Cardiac atrium fibroblast (primary cell): ENCODE measurements around the gene F8. TPM values are rescaled to one million over a fixed set of nuclear protein-coding genes. Genes with fewer than 3 reads are reported as not detected.

ENCODE experiments used
- total RNA-seq: library from RNA; depleted of rRNA; stranded (reverse); fragments of >200 nt; gene quantifications from 2 replicates; pipeline ENCODE4 v1.2.3, GENCODE V29; 2015

The F8 gene
- total RNA-seq = 23.6 and 23.7 TPM in 2 replicates

DNA sequence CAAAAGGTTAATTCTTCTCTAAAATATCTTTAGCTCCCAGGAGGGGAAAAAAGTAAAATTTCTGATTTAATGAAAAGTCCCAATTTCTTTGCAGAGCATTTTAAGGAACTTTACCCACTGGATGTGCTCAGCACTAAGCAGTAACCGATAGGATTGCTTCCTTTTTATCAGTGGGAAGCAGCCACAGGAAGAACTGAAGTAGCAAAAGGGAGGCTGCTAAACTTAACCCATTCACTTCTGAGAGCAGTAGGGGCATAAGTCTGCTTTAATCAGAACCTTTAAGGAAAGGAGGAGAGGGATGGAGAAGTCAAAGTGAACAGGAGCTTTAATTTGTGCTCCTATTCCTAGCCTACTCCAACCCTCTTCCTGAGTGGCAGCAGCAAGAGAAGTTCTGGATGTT is at the start of gene F8:
Gene F8 (minus strand): TSS at position 139 of the 400 bp plus-strand sequence. CDS start 171 bp downstream, outside the sequence.

DNA sequence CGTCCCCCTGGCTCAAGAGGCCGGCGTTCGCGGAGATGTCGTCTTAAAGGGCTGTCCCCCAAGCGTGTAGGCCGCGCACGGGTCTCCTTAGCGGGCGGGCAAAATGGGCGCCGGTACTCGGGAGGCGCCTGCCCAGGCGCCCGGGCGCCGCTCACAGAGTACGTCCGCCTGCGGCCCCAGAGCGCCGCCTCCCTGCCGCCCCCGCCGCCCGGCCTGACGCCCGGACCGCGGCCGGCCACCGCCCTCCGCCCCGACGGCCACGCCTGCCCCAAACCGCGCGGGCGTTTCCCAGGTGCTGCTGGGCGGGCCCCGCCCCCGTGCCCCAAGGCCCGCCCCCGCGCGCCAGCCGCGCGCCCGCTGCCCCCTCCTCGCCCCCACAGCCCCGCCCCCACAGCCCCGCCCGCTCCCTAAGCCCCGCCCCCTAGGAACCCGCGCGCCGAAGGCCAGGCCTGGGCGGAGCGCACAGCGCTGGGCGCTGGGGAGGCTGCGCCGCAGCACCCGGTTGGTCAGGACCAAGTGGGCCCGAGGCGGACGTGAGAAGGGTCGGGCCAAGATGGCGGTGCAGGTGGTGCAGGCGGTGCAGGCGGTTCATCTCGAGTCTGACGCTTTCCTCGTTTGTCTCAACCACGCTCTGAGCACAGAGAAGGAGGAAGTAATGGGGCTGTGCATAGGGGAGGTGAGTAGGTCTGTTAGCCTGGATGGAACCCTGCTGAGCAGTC is 48.6 kb upstream of the F8 start, which contains the start of the genes BRCC3, CMC4 and MTCP1:
Gene BRCC3 (plus strand): TSS at position 534 of the 719 bp plus-strand sequence. CDS start 20 bp downstream, at position 554.
Gene CMC4 (minus strand): TSS at position 162 of the 719 bp plus-strand sequence. CDS start 7,113 bp downstream, outside the sequence.
Gene MTCP1 (minus strand): TSS at position 162 of the 719 bp plus-strand sequence. CDS start 5,126 bp downstream, outside the sequence.

DNA sequence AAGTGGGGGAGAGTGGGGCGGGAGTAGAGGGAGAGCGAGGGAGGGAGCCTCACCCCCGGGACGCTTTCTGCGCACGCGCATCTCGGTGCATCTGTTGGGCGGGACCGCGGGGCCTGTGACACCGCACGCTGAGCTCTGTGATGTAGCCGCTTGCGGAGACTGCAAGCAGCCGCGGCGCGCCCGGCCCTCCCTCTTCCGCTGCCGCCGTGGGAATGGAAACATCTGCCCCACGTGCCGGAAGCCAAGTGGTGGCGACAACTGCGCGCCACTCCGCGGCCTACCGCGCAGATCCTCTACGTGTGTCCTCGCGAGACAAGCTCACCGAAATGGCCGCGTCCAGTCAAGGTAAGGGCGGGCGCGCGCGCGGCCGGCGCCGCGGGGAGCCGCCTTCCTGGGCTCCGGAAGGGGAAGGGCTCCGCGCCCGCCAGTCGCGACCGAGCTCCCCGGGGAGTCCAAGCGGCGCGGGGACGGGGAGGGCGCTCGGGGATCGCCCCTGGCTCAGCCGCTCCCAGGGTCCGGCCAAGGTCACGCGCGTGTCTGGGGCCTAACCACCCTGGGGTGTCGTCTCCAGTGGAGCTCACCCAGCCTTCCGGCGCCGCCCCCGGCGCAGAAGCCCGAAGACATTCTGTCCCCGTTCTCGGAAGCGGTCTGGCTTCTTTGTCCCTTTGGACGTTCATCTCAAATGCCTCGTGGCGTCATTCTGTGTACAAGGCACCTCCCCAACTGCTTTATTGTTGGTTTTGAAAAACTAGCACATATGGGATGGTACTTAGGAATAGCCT is 4.4 kb upstream of the F8 start, which contains the start of gene FUNDC2:
Gene FUNDC2 (plus strand): TSS at position 118 of the 782 bp plus-strand sequence. CDS start 95 bp downstream, at position 213.

DNA sequence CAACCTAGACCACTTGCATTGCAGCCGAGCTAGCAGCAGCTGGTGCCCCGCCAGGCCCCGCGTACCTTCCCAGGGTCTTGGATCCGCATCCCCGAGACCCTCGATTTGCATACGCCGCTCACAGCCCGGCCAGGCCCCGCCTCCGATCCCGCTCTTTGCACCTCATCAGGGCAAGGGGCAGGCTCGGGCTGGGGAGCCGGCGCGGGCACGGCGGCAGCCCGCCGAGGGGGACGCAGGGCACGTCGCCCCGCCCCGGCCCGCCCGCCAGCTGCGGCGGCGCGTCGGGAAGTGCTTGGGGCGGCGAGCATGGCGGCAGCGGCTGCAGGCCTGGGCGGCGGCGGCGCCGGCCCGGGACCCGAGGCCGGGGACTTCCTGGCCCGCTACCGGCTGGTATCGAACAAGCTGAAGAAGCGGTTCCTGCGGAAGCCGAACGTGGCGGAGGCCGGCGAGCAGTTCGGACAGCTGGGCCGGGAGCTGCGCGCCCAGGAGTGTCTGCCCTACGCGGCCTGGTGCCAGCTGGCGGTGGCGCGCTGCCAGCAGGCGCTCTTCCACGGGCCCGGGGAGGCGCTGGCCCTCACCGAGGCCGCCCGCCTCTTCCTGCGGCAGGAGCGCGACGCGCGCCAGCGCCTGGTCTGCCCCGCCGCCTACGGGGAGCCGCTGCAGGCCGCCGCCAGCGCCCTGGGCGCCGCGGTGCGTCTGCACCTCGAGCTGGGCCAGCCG is 136.3 kb downstream of the F8 start, which contains the start of gene F8A1:
Gene F8A1 (plus strand): TSS at position 287 of the 720 bp plus-strand sequence. CDS start 20 bp downstream, at position 307.

GRCh38 chrX:154834562-154834961 is 188.0 kb downstream of the F8 start, which contains the start of gene SMIM9:
TSS of gene SMIM9 (minus strand) at chrX:154834662. CDS start at chrX:154830856, 3,806 bp downstream.

GRCh38 chrX:154804957-154805695 is 217.4 kb downstream of the F8 start, which contains the start of gene MPP1:
TSS of gene MPP1 (minus strand) at chrX:154805485. CDS start at chrX:154805373, 112 bp downstream.

Other genes starting within 250 kb of the F8 start
- gene MPP1, start 217.2 kb downstream of the F8 start, total RNA-seq = 25.8 and 26.7 TPM in 2 replicates
- gene SMIM9, start 188.1 kb downstream of the F8 start, total RNA-seq = not detected in 2 replicates
- 0.72 and 1.9 TPM in 2 replicates for gene F8A1, start 136.4 kb downstream of the F8 start, total RNA-seq
- gene FUNDC2, start 4.1 kb upstream of the F8 start, total RNA-seq = 84.7 and 137 TPM in 2 replicates
- 28.0 and 40.3 TPM in 2 replicates for gene CMC4, start 48.4 kb upstream of the F8 start, total RNA-seq
- 1.1 and 4.1 TPM in 2 replicates for gene MTCP1, start 48.4 kb upstream of the F8 start, total RNA-seq
- gene BRCC3, start 48.8 kb upstream of the F8 start, total RNA-seq = 7.1 and 9.0 TPM in 2 replicates
- 52.4 and 53.6 TPM in 2 replicates for gene VBP1, start 193.7 kb upstream of the F8 start, total RNA-seq
- gene RAB39B, start 241.8 kb upstream of the F8 start, total RNA-seq = not detected in 2 replicates